Lung (tissue), 12 donors: Measurements from ENCODE around the gene PLEKHG3. TPM values are rescaled to one million over a fixed set of nuclear protein-coding genes. Genes with fewer than 3 reads are reported as not detected.

Experiments used
- ATAC-seq: fragments of 200-7000 bp; cut with Tn5 transposase; one replicate; pipeline ENCODE4 v1.9.1; 2020; ENCODE audit warnings: moderate number of reproducible peaks; ENCODE audit not compliant: insufficient read depth, low FRiP score
- DNase-seq, 3 donors: peaks; one replicate each; pipeline ENCODE4 v3.0.0-alpha.2; 2013 to 2017
- H3K27ac ChIP-seq, 2 donors: one replicate each; pipeline ENCODE4 v1.5.1; 2013; ENCODE audit warnings: mild to moderate bottlenecking in 2 of 2, moderate library complexity in 2 of 2, control low read depth in 1 of 2, inconsistent platforms in 1 of 2, low read depth in 1 of 2, low read length in 1 of 2
- H3K27me3 ChIP-seq, 3 donors: one replicate each; pipeline ENCODE4 v1.5.1; 2013; ENCODE audit warnings: low read length in 2 of 3; ENCODE audit not compliant: control insufficient read depth in 3 of 3, insufficient read depth in 3 of 3
- H3K36me3 ChIP-seq, 4 donors: one replicate each; pipeline ENCODE4 v1.5.1; 2013; ENCODE audit warnings: low read length in 4 of 4, mild to moderate bottlenecking in 1 of 4, moderate library complexity in 1 of 4; ENCODE audit not compliant: control insufficient read depth in 4 of 4, insufficient read depth in 4 of 4
- H3K4me1 ChIP-seq, 5 donors: one replicate each; pipeline ENCODE4 v1.5.1; 2013; ENCODE audit warnings: low read length in 5 of 5, mild to moderate bottlenecking in 2 of 5, moderate library complexity in 1 of 5; ENCODE audit not compliant: control insufficient read depth in 5 of 5, insufficient read depth in 5 of 5
- H3K4me3 ChIP-seq: one replicate; pipeline ENCODE4 v1.5.1; 2013; ENCODE audit warnings: mild to moderate bottlenecking, control low read depth, moderate library complexity
- H3K9ac ChIP-seq, 2 donors: one replicate each; pipeline ENCODE4 v1.5.1; 2013; ENCODE audit warnings: low read length in 2 of 2, control low read depth in 1 of 2; ENCODE audit not compliant: insufficient read depth in 1 of 2
- H3K9me3 ChIP-seq, 4 donors: one replicate each; pipeline ENCODE4 v1.5.1; 2013; ENCODE audit warnings: low read length in 3 of 4, mild to moderate bottlenecking in 1 of 4, moderate library complexity in 1 of 4; ENCODE audit not compliant: control insufficient read depth in 4 of 4, insufficient read depth in 3 of 4
- WGBS, 2 donors: extraction: QIAGEN DNeasy Blood & Tissue Kit; methylation state at CpG; one replicate each; pipeline ENCODE4 v1.1.7; 2013; 5-methylcytosine and 5-hydroxymethylcytosine counted together
- polyA plus RNA-seq, 2 donors: library from polyadenylated mRNA; stranded (reverse); fragments of 200-250 nt; gene quantifications; one replicate each; pipeline ENCODE4 v1.2.1, GENCODE V29; 2013
- total RNA-seq, 2 donors: library from RNA; depleted of rRNA in 1 of 2; stranded (reverse); fragments of >200 nt in 1 of 2; gene quantifications; one replicate each; pipeline ENCODE4 v1.2.1, GENCODE V29; 2014 to 2021
- TF ChIP-seq, protein P1 (sequence below): IDR thresholded peaks from 2 replicates; pipeline ENCODE4 v1.5.1; 2012; ENCODE audit warnings: mild to moderate bottlenecking; ENCODE audit errors: control extremely low read depth, extremely low read depth
- donor health status: control.
- donor health status: control.
- donor health status: Bipolar disorder and iron deficiency.
- donor health status: healthy.
- donor health status: DM: yes; HTN: yes; CAD: no.

The PLEKHG3 gene
- total and polyA plus RNA-seq, 4 donors, result 11.0 to 43.5 (median 21.5) TPM

- Histone ChIP-seq H3K4me1 (peaks cover 13 to 71% (median 36%) of the 10 kb centered on the region in 5 donors), H3K27ac (no peak overlapping the region), H3K9me3 (no peaks in the 10 kb centered on the region), H3K4me3 (no peak overlapping the region), H3K27me3 (no peaks in the 10 kb centered on the region), H3K9ac (no peak overlapping the region), H3K36me3 (no peaks in the 10 kb centered on the region)
- ATAC-seq, result no peak
- 45 to 64% methylated on average over 5 of the region's 5 CpGs for WGBS, 2 donors
- TF ChIP-seq, protein P1, sequence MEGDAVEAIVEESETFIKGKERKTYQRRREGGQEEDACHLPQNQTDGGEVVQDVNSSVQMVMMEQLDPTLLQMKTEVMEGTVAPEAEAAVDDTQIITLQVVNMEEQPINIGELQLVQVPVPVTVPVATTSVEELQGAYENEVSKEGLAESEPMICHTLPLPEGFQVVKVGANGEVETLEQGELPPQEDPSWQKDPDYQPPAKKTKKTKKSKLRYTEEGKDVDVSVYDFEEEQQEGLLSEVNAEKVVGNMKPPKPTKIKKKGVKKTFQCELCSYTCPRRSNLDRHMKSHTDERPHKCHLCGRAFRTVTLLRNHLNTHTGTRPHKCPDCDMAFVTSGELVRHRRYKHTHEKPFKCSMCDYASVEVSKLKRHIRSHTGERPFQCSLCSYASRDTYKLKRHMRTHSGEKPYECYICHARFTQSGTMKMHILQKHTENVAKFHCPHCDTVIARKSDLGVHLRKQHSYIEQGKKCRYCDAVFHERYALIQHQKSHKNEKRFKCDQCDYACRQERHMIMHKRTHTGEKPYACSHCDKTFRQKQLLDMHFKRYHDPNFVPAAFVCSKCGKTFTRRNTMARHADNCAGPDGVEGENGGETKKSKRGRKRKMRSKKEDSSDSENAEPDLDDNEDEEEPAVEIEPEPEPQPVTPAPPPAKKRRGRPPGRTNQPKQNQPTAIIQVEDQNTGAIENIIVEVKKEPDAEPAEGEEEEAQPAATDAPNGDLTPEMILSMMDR, result no peak
- DNase-seq, result peak in 1 of 3 donors; percentile 50
Measured at GRCh38 chr14:64761441-64762043, 57.3 kb downstream of the PLEKHG3 start.

GRCh38 chr14:64762044-64763034 lies 58.1 kb downstream of the PLEKHG3 start:
- no peak for ATAC-seq
- WGBS, 2 donors, result 27 to 35% methylated on average over 19 of the region's 19 CpGs

GRCh38 chr14:64763085-64763782 lies 59.0 kb downstream of the PLEKHG3 start:
- H3K4me3 ChIP-seq, result no peak overlapping the region
- H3K4me1 ChIP-seq, result peaks cover 9 to 56% (median 32%) of the 10 kb centered on the region in 5 donors
- peak in 1 of 3 donors; percentile 27 for DNase-seq
- ATAC-seq, result no peak
- no peak overlapping the region for H3K27ac ChIP-seq
- no peak overlapping the region for H3K9ac ChIP-seq
- no peaks in the 10 kb centered on the region for H3K9me3 ChIP-seq
- H3K27me3 ChIP-seq, result no peaks in the 10 kb centered on the region
- TF ChIP-seq, protein P1, result no peak
- no peaks in the 10 kb centered on the region for H3K36me3 ChIP-seq
- 66 to 79% methylated on average over 11 of the region's 11 CpGs for WGBS, 2 donors

More at GRCh38 chr14:64762044-64763034, 58.1 kb downstream of the PLEKHG3 start:
- Histone ChIP-seq H3K9ac (no peak overlapping the region), H3K4me1 (peaks cover 13 to 65% (median 36%) of the 10 kb centered on the region in 5 donors), H3K4me3 (no peak overlapping the region), H3K36me3 (no peaks in the 10 kb centered on the region), H3K27ac (peak overlapping the region in 1 of 2 donors; percentile 15), H3K9me3 (no peaks in the 10 kb centered on the region), H3K27me3 (no peaks in the 10 kb centered on the region)
- peak; percentile 92 to 93 (median 93) for DNase-seq
- TF ChIP-seq, protein P1, result no peak
